ENCODE measurements around the gene TRIM2. TPM values are rescaled to one million over a fixed set of nuclear protein-coding genes. Genes with fewer than 3 reads are reported as not detected.

The TRIM2 gene
- total and polyA plus RNA-seq, 2 of the 8 experiments (the other 6 are each of a cell fraction or from before 2014, with no cell fraction given), result 34.0 to 59.8 TPM

- no peak overlapping the region for H2AFZ ChIP-seq (ENCODE audit: low read length)
- peaks cover 6% of the 10 kb centered on the region for H3K79me1 ChIP-seq (ENCODE audit: low read depth, low read length)
- 3% methylated on average over 5 of the region's 5 CpGs; no CpG with 5 or more reads in 1 of the 2 experiments for WGBS, 2 experiments (ENCODE audit: extremely low coverage in 1 of 2, insufficient coverage in 1 of 2, insufficient read length in 1 of 2, insufficient replicate concordance in 2 of 2, low coverage in 1 of 2, low lambda C conversion rate in 2 of 2, missing lambda C conversion rate in 1 of 2)
- no peak overlapping the region for H4K91ac ChIP-seq (replicated peaks; ENCODE audit: insufficient read length, low read length)
- H3K14ac ChIP-seq (ENCODE audit: insufficient read length), result no peak overlapping the region
- peaks cover 1 to 39% of the 10 kb centered on the region in 2 experiments; a peak in 2 of 4 replicates for H3K79me2 ChIP-seq (ENCODE audit: control insufficient read depth in 1 of 2, insufficient read depth in 2 of 2, low read length in 2 of 2)
- POLR2A ChIA-PET (ENCODE audit: partially characterized antibody), result interaction anchor here (0.8 to 4.3 kb wide), 16 partner anchors 9 to 208 kb away, joined by 3 to 52 read pairs (median 4); partner anchors contain the start of genes TMEM131L and TRIM2
- H3K4me1 ChIP-seq (replicated peaks in 1 of 4; ENCODE audit: control insufficient read depth in 3 of 4, insufficient read depth in 4 of 4, low read length in 3 of 4), result peaks cover 6 to 29% (median 21%) of the 10 kb centered on the region in 4 experiments; a peak in 6 of 7 replicates
- H2AK5ac ChIP-seq (ENCODE audit: low read depth, low read length), result no peak overlapping the region; the same call in 1 of the 2 replicates
- TF ChIP-seq TBP (IDR thresholded peaks at IDR 0.05; ENCODE audit: low read depth, low read length) (0 out of 2 replicates have a peak, but pooled peaks have one; percentile 12), TEAD4 (IDR thresholded peaks at IDR 0.05; ENCODE audit: low read depth, low read length) (0 out of 2 replicates have a peak, but pooled peaks have one; percentile 2), TAF7 (optimal IDR thresholded peaks at IDR 0.05; ENCODE audit: borderline replicate concordance, low read depth, low read length) (no peak), CBX5 (IDR thresholded peaks at IDR 0.05; ENCODE audit: low read depth, low read length) (no peak), HDAC2 (IDR thresholded peaks at IDR 0.05; ENCODE audit: borderline replicate concordance in 1 of 2, low read depth in 2 of 2, low read length in 2 of 2) (no peak)
- H3K4ac ChIP-seq (replicated peaks; ENCODE audit: insufficient read length, low read depth, low read length), result no peak overlapping the region
- CTCF ChIA-PET (ENCODE audit: partially characterized antibody), result interaction anchor here (0.9 to 2.6 kb wide), 9 partner anchors 10 to 319 kb away, joined by 3 to 11 read pairs (median 3); no protein-coding TSS in a partner anchor
- peak overlapping the region; percentile 22; the same call in 1 of the 2 replicates for H3K27ac ChIP-seq (ENCODE audit: low read depth, low read length)
- H3K23me2 ChIP-seq (ENCODE audit: low read depth, low read length), result peaks cover 10% of the 10 kb centered on the region
- no peak overlapping the region for H3K23ac ChIP-seq (ENCODE audit: insufficient read length)
- H2BK120ac ChIP-seq (replicated peaks; ENCODE audit: low read depth, low read length), result peak overlapping the region; percentile 89
- H2BK12ac ChIP-seq (ENCODE audit: low read depth, low read length), result no peak overlapping the region
- no peak overlapping the region for H2BK20ac ChIP-seq (ENCODE audit: low read length)
- H3K4me3 ChIP-seq (ENCODE audit: extremely low read depth in 1 of 4, insufficient read depth in 2 of 4, low read depth in 3 of 4, low read length in 4 of 4), result peak overlapping the region; percentile 36 to 61 (median 45); a peak in 7 of 8 replicates
- no peak overlapping the region; a peak in 1 of 7 replicates for H3K9ac ChIP-seq (replicated peaks in 1 of 4; ENCODE audit: extremely low read depth in 1 of 4, low read depth in 3 of 4, low read length in 3 of 4)
- FAIRE-seq (peak; percentile 7), DNase-seq (ENCODE audit: low read depth in 1 of 2, low spot score in 2 of 2) (no peak)
- no peaks in the 10 kb centered on the region for H3K27me3 ChIP-seq (replicated peaks in 1 of 4; ENCODE audit: control insufficient read depth in 3 of 4, extremely low read depth in 1 of 4, insufficient read depth in 3 of 4, low read length in 3 of 4)
- peak overlapping the region; percentile 19 for H4K5ac ChIP-seq (ENCODE audit: insufficient read length, low read depth, low read length)
- no peak overlapping the region for H3K56ac ChIP-seq (replicated peaks; ENCODE audit: insufficient read length, low read depth, low read length)
- no peaks in the 10 kb centered on the region for H4K20me1 ChIP-seq (replicated peaks in 1 of 2; ENCODE audit: control insufficient read depth in 1 of 2, insufficient read depth in 2 of 2, low read length in 2 of 2)
- no peaks in the 10 kb centered on the region; a peak in 2 of 8 replicates for H3K36me3 ChIP-seq (ENCODE audit: control insufficient read depth in 2 of 4, insufficient read depth in 4 of 4, low read length in 3 of 4)
- H3K9me3 ChIP-seq (ENCODE audit: insufficient read depth in 2 of 2, low read depth in 1 of 2, low read length in 1 of 2), result no peaks in the 10 kb centered on the region; a peak in 1 of 4 replicates
- peak overlapping the region; percentile 20; the same call in 1 of the 2 replicates for H2BK5ac ChIP-seq (ENCODE audit: low read depth, low read length)
- peak overlapping the region; percentile 74 to 82 for H3K4me2 ChIP-seq (ENCODE audit: insufficient read depth in 1 of 2, low read depth in 2 of 2, low read length in 2 of 2)
- H4K8ac ChIP-seq (ENCODE audit: extremely low read depth, insufficient read depth, low read length), result no peak overlapping the region
- H2BK15ac ChIP-seq (ENCODE audit: low read length), result no peak overlapping the region
- H3K18ac ChIP-seq (ENCODE audit: extremely low read depth, low read length), result no peak overlapping the region; the same call in 1 of the 2 replicates
Observed at GRCh38 chr4:153257991-153258390, 53.7 kb downstream of the TRIM2 start.
